GM13977 (cell line): Measurements from ENCODE around the gene ST7L.

ENCODE experiments used
- DNase-seq: peaks from one replicate; pipeline ENCODE4 v3.0.0; 2012; ENCODE audit warnings: low spot score
- CTCF ChIP-seq: IDR thresholded peaks from 2 replicates; pipeline ENCODE4 v1.5.1; 2012; ENCODE audit warnings: mild to moderate bottlenecking, control low read depth; ENCODE audit not compliant: insufficient read depth; ENCODE audit errors: extremely low read depth, missing control alignments
- in situ Hi-C: fragments of 300-500 bp; cut with MboI; formaldehyde crosslinking; loops from one replicate; pipeline ENCODE4 v1.12.0; 2022; ENCODE audit warnings: low sequenced_read_pairs, low pct_unique_long_range_greater_than_20kb, mixed read lengths, inconsistent platforms; ENCODE audit not compliant: unreplicated experiment

The ST7L gene

GRCh38 chr1:112599477-112599876 is 19.5 kb downstream of the ST7L start:
- in situ Hi-C loops: no loop called here

GRCh38 chr1:112594208-112594876 is 24.6 kb downstream of the ST7L start:
- TF ChIP-seq CTCF: no peak
- no peak for DNase-seq
- in situ Hi-C loops: no loop called here

More at GRCh38 chr1:112599477-112599876, 19.5 kb downstream of the ST7L start:
- TF ChIP-seq CTCF: no peak
- DNase-seq: no peak

GRCh38 chr1:112589766-112590165 is 29.2 kb downstream of the ST7L start:
- TF ChIP-seq CTCF: no peak
- DNase-seq: no peak
- in situ Hi-C loops: no loop called here

GRCh38 chr1:112583366-112583765 is 35.6 kb downstream of the ST7L start:
- DNase-seq: no peak
- no peak for TF ChIP-seq CTCF
- in situ Hi-C loops: no loop called here

- no peak for TF ChIP-seq CTCF
- in situ Hi-C loops: no loop called here
- DNase-seq: no peak
Measured at GRCh38 chr1:112581586-112582192, 37.3 kb downstream of the ST7L start.

GRCh38 chr1:112579801-112580510 is 39.0 kb downstream of the ST7L start:
- no peak for TF ChIP-seq CTCF
- no peak for DNase-seq
- in situ Hi-C loops: no loop called here
